Upper lobe of left lung (tissue), 6 donors: ENCODE results near the gene LMF2. TPM values are rescaled to one million over a fixed set of nuclear protein-coding genes. Genes with fewer than 3 reads are reported as not detected.

Experiments used
- ATAC-seq, 2 donors: fragments of 200-7000 bp; cut with Tn5 transposase; one replicate each; pipeline ENCODE4 v1.9.1; 2022; ENCODE audit warnings: mild to moderate bottlenecking in 2 of 2, moderate library complexity in 2 of 2; ENCODE audit not compliant: low FRiP score in 2 of 2
- DNase-seq, 2 donors: peaks; one replicate each; pipeline ENCODE4 v3.0.0-alpha.2; 2019 to 2020
- H3K27ac ChIP-seq, 4 donors: fragments of 200-600 bp; sonication (generic); one replicate each; pipeline ENCODE4 v1.5.1; 2016 to 2019
- H3K27me3 ChIP-seq, 4 donors: fragments of 200-600 bp; sonication (generic); one replicate each; pipeline ENCODE4 v1.5.1; 2017 to 2019
- H3K36me3 ChIP-seq, 4 donors: fragments of 200-600 bp; sonication (generic); one replicate each; pipeline ENCODE4 v1.5.1; 2016 to 2019
- H3K4me1 ChIP-seq, 4 donors: fragments of 200-600 bp; sonication (generic); one replicate each; pipeline ENCODE4 v1.5.1; 2018 to 2019
- H3K4me3 ChIP-seq, 4 donors: fragments of 200-600 bp; sonication (generic); one replicate each; pipeline ENCODE4 v1.5.1; 2017 to 2019; ENCODE audit warnings: mild to moderate bottlenecking in 2 of 4, moderate library complexity in 1 of 4
- H3K9me3 ChIP-seq, 4 donors: fragments of 200-600 bp; sonication (generic); one replicate each; pipeline ENCODE4 v1.5.1; 2018 to 2019
- EP300 ChIP-seq, 4 donors: sonication (generic); formaldehyde crosslinking; IDR thresholded peaks; one replicate each; pipeline ENCODE4 v1.5.1; 2017; ENCODE audit warnings: antibody characterized with exemption in 4 of 4, control low read depth in 2 of 4
- POLR2A ChIP-seq, 4 donors: fragments of 450-650 bp; IDR thresholded peaks; one replicate each; pipeline ENCODE4 v1.5.1; 2016 to 2017; ENCODE audit warnings: antibody characterized with exemption in 4 of 4, mild to moderate bottlenecking in 2 of 4
- POLR2AphosphoS5 ChIP-seq, 2 donors: sonication (generic); formaldehyde crosslinking; IDR thresholded peaks; one replicate each; pipeline ENCODE4 v1.5.1; 2017; ENCODE audit warnings: antibody characterized with exemption in 2 of 2
- WGBS, 2 donors: methylation state at CpG; one replicate each; pipeline ENCODE4 v1.1.5; 2017 to 2018; 5-methylcytosine and 5-hydroxymethylcytosine counted together
- total RNA-seq, 6 donors: library from RNA; depleted of rRNA in 4 of 6; stranded (reverse); fragments of >200 nt in 4 of 6; gene quantifications; one replicate each; pipeline versions ENCODE4 v1.1.0 to v1.2.1, GENCODE V29; 2016 to 2021
- TF ChIP-seq, protein P1 (sequence below), 6 experiments: fragments of 450-650 bp in 4 of 6; fragments of 200-600 bp in 2 of 6; sonication (generic) in 2 of 6; IDR thresholded peaks; one replicate each; pipeline ENCODE4 v1.5.1; 2016 to 2019; ENCODE audit warnings: antibody characterized with exemption in 6 of 6
- donor health status: DM: no; HTN: no; CAD: no; lungs with moderate emphysema.
- donor health status: DM: no; HTN: yes; CAD: no; lungs with severe emphysema.

LMF2 gene
- total RNA-seq, 6 donors from 2014 or later: 36.0 to 87.4 (median 77.4) TPM

DNA sequence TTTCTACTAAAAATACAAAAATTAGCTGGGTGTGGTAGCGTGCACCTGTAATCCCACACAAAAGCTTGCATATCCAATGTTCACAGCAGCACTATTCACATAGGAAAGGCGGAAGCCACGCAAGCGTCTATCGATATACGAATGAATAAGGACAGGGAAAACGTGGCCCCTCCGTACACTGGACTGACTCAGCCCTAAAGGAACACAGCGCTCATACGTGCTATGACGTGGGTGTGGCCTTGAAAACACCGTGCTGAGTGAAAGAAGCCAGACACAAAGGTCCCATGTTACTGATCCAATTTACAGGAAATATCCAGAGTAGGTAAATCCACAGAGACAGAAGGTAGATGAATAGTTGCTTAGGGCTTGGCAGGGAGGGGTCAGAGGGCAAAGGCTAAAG is 7.0 kb downstream of the LMF2 start:
- DNase-seq (no peak), ATAC-seq (no peak)
- H3K4me1 ChIP-seq: peaks cover 3 to 13% (median 5%) of the 10 kb centered on the region in 4 donors
- TF ChIP-seq POLR2A (IDR thresholded peaks at IDR 0.05) (no peak), POLR2AphosphoS5 (IDR thresholded peaks at IDR 0.05) (no peak), EP300 (IDR thresholded peaks at IDR 0.05) (no peak)
- TF ChIP-seq, protein P1, sequence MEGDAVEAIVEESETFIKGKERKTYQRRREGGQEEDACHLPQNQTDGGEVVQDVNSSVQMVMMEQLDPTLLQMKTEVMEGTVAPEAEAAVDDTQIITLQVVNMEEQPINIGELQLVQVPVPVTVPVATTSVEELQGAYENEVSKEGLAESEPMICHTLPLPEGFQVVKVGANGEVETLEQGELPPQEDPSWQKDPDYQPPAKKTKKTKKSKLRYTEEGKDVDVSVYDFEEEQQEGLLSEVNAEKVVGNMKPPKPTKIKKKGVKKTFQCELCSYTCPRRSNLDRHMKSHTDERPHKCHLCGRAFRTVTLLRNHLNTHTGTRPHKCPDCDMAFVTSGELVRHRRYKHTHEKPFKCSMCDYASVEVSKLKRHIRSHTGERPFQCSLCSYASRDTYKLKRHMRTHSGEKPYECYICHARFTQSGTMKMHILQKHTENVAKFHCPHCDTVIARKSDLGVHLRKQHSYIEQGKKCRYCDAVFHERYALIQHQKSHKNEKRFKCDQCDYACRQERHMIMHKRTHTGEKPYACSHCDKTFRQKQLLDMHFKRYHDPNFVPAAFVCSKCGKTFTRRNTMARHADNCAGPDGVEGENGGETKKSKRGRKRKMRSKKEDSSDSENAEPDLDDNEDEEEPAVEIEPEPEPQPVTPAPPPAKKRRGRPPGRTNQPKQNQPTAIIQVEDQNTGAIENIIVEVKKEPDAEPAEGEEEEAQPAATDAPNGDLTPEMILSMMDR (IDR thresholded peaks at IDR 0.05): no peak
- H3K4me3 ChIP-seq: no peak overlapping the region
- WGBS, 2 donors: 89 to 95% methylated on average over 12 of the region's 12 CpGs
- no peaks in the 10 kb centered on the region for H3K9me3 ChIP-seq
- H3K27me3 ChIP-seq: no peaks in the 10 kb centered on the region
- no peak overlapping the region for H3K27ac ChIP-seq
- H3K36me3 ChIP-seq: peaks cover 15 to 29% (median 27%) of the 10 kb centered on the region in 4 donors

DNA sequence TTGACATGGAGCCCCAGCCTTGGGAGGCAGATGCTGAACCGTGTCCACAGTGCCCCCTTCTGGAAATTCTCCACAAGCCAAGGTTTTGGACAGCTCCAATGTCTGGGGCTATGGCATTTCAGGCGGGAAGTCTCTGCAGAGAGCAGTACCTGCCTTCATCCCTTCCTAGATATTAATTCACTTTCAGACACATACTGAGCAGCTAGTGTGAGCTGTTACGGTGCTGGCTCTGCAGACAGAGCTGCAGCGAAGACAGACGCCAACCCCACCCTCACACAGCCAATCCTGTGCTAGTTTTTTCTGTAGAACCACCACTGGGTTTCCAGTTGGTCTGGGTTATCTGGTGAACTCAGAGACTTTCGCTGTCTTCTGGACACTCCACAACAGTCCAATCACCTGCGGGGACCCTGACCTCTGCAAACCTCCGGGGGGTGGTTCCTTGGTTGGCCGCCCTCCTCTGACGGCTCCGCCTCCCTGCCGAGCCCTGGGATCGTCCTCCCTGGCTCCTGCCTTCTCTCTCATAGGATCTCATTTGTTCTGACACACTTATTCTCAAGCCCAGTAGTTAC is 9.1 kb downstream of the LMF2 start:
- H3K4me3 ChIP-seq: no peak overlapping the region
- ATAC-seq: peak; percentile 86
- WGBS, 2 donors: 21 to 32% methylated on average over 8 to 13 of the region's 13 CpGs
- peak in 1 of 2 donors; percentile 75 for DNase-seq
- peaks cover 3 to 8% (median 5%) of the 10 kb centered on the region in 4 donors for H3K4me1 ChIP-seq
- no peak overlapping the region for H3K27ac ChIP-seq
- TF ChIP-seq, protein P1 (IDR thresholded peaks at IDR 0.05): peak; percentile 45 to 67 (median 57)
- TF ChIP-seq POLR2A (IDR thresholded peaks at IDR 0.05): no peak
- peaks cover 7 to 12% (median 10%) of the 10 kb centered on the region in 4 donors for H3K36me3 ChIP-seq
- no peaks in the 10 kb centered on the region for H3K27me3 ChIP-seq
- H3K9me3 ChIP-seq: no peaks in the 10 kb centered on the region

DNA sequence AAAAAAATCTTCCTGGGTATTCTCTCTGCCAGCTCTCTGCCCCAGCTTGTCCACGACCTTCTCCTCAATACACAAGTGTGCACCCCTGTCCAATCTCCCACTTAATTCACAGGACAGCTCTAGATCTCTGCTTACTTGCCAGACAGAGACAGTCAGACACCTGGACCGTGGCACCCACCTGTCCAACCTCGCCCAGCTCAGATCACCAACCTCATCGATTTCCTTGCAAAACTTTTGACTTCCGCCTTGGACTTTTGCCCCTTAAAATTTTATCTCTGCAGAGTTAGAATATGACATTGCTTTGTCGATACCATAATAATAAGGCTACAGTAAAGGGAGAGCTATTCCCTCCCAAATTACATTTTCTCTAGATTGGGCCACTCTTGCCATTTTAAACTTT is 10.4 kb downstream of the LMF2 start:
- Histone ChIP-seq H3K4me3 (no peak overlapping the region), H3K27me3 (no peaks in the 10 kb centered on the region), H3K36me3 (no peaks in the 10 kb centered on the region), H3K9me3 (no peaks in the 10 kb centered on the region), H3K4me1 (peaks cover 3 to 8% (median 5%) of the 10 kb centered on the region in 4 donors), H3K27ac (no peak overlapping the region)
- DNase-seq (no peak), ATAC-seq (no peak)
- 85% methylated on average over 6 of the region's 6 CpGs for WGBS, 2 donors
- no peak for TF ChIP-seq POLR2AphosphoS5 (IDR thresholded peaks at IDR 0.05)
- TF ChIP-seq POLR2A (IDR thresholded peaks at IDR 0.05): no peak
- TF ChIP-seq, protein P1 (IDR thresholded peaks at IDR 0.05): no peak
- no peak for TF ChIP-seq EP300 (IDR thresholded peaks at IDR 0.05)

DNA sequence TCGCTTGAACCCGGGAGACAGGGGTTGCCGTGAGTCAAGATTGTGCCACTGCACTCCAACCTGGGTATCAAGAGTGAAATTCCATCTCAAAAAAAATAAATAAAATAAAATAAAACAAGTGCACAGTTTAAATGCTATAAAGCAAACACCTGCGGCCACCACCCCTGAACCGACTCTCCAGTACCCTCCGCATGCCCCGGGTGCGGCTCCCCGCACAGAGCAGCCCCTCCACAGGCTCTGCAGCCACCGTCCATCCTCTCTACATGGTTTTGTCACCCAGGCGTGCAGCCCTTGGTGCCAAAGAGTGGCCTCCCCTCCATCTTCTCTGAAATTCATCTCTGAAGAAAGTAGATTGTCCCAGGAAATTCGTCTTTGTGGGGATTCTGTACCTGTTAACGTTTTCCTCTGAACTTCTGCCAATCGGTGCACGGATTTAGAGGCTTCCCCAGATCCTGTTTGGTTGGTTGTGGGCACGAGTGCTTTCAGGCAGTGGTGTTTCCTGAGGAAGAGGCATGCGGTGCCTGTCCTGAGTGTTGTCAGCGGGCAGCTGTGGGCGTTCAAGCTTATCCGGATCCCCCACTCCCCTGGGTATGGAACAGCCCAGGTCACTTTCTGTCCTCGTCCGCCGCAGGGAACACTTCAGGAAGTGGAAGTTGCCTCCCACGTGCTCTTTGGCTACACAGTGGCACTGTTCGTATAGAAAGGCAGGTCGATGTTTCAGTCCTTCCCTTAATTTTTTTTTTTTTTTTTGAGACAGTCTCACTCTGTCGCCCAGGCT is 16.8 kb downstream of the LMF2 start:
- WGBS, 2 donors: 54 to 57% methylated on average over 26 to 27 of the region's 27 CpGs
- Histone ChIP-seq H3K27me3 (no peaks in the 10 kb centered on the region), H3K27ac (no peak overlapping the region), H3K9me3 (no peaks in the 10 kb centered on the region), H3K4me1 (peaks cover 0 to 5% (median 0%) of the 10 kb centered on the region in 4 donors), H3K4me3 (no peak overlapping the region), H3K36me3 (no peaks in the 10 kb centered on the region)
- ATAC-seq: no peak
- TF ChIP-seq EP300 (IDR thresholded peaks at IDR 0.05): no peak
- TF ChIP-seq, protein P1 (IDR thresholded peaks at IDR 0.05): no peak
- TF ChIP-seq POLR2AphosphoS5 (IDR thresholded peaks at IDR 0.05): no peak
- no peak for TF ChIP-seq POLR2A (IDR thresholded peaks at IDR 0.05)
- DNase-seq: peak in 1 of 2 donors; percentile 46
